ENCODE measurements around the gene EHD2.
"Not testable (repeated sequence)": the region's sequence is repeated elsewhere in the genome, so short reads cannot be mapped to it uniquely, and the experiment has no call there.

EHD2 gene

GRCh38 chr19:47713046-47714021 lies at the start of gene EHD2:
Gene EHD2, plus strand, starts transcription at chr19:47713422. Its CDS starts 3,191 bp downstream, at chr19:47716613.
- DNase-seq (ENCODE audit: insufficient read length, low spot score) (peak; percentile 72), FAIRE-seq (peak; percentile 46)

GRCh38 chr19:47663435-47663910 lies 49.7 kb upstream of the EHD2 start:
- DNase-seq (ENCODE audit: insufficient read length, low spot score) (no peak), FAIRE-seq (no peak)

DNA sequence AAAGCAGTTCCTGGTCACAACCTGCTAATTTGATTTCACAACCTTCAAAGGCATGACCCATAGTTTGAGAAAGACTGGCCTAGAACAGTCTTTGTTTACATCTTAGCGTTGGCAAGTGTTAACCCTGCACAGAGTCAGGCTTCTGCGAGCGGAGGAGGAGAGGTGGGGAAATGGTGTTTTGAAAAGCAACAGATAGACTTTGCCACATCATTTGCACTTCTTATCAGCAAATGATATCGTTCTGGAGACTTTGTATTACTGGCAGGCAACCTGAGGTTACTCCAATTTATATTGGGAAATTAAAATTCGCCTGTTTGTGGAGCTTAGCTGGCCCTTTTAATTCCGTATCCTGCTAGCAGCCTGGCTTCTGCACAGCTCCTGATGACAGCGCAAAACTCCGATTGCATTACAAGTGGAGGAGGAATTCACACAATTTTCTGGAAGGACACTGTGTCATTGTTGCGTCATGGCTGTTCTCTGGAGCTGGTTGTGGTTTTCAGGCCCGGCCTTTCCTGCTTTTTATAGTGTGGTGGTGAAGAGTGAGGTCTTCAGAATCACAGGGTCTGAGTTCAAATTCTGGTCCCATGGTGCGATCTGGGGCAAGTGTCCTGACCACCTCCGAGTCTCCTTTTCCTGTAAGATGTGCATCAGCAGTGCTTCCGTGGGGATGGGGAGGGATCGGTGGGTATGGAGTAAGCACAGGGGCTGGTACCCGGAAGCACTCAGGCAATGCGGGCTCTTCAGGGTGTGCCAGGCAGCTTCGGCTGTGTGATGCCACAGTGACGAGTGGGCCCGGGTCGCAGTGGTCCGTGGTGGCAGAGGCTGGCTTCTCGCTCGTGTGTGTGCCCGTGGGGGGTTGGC lies 49.1 kb upstream of the EHD2 start:
- FAIRE-seq = no peak
- peak; percentile 69 for DNase-seq (ENCODE audit: insufficient read length, low spot score)

DNA sequence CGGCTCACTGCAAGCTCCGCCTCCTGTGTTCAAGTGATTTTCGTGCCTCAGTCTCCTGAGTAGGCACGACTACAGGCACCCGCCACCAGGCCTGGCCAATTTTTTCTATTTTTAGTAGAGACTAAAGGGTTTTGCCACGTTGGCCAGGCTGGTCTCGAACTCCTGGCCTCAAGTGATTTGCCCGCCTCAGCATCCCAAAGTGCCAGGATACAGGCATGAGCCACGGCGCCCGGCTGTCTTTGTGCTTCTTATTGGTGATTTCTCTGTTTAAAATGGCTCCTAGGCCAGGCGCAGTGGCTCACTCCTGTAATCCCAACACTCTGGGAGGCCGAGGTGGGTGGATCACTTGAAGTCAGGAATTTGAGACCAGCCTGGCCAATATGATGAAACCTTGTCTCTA lies 44.7 kb upstream of the EHD2 start:
- FAIRE-seq; DNase-seq (ENCODE audit: insufficient read length, low spot score): not testable (repeated sequence)

DNA sequence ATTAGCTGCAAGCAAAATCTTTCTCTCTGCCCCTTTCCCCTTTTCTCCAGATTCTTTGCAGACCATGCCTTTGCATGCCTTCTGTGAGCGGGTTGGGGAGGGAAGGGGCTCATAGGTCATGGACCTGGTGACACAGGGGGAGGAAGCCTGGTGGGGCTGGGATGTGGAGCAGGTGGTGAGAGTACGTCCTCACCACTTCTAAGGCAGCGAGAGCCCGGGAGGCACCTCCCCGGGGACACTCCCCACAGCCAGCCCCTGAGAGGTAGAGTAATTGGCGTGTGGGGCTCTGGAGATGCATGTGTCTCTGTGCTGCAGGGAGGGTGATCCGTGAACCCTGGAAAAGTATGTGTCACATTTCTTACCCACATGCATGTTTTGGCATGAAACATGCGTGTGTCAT lies 42.5 kb upstream of the EHD2 start:
- FAIRE-seq = no peak

GRCh38 chr19:47671499-47671898 lies 41.7 kb upstream of the EHD2 start:
- peak; percentile 68 for FAIRE-seq
- DNase-seq (ENCODE audit: insufficient read length, low spot score) = no peak

More for the DNA sequence above, 42.5 kb upstream of the EHD2 start:
- no peak for DNase-seq (ENCODE audit: insufficient read length, low spot score)

GRCh38 chr19:47673426-47673825 lies 39.8 kb upstream of the EHD2 start:
- DNase-seq (ENCODE audit: insufficient read length, low spot score) (no peak), FAIRE-seq (no peak)

GRCh38 chr19:47674548-47674947 lies 38.7 kb upstream of the EHD2 start:
- no peak for DNase-seq (ENCODE audit: insufficient read length, low spot score)
- no peak for FAIRE-seq

DNA sequence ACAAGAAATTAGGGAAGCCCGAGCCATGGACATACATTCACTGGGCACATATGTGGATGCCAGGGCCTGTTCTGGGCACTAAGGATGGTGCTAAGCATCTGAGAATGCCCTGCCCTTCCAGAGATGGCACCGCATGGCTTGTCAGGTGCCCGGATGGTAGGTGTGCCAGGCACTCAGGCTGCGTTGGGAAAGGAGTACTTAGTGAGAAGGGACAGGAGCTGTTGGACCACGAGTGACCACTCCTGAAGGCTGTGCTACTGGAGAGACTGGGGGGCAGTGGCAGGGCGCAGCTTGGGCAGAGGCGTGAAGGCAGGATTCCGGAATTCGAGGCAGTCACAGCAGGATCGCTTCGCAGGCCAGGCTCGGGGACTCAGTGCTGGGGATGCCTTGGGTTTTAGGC lies 38.0 kb upstream of the EHD2 start:
- no peak for DNase-seq (ENCODE audit: insufficient read length, low spot score)
- FAIRE-seq = no peak

DNA sequence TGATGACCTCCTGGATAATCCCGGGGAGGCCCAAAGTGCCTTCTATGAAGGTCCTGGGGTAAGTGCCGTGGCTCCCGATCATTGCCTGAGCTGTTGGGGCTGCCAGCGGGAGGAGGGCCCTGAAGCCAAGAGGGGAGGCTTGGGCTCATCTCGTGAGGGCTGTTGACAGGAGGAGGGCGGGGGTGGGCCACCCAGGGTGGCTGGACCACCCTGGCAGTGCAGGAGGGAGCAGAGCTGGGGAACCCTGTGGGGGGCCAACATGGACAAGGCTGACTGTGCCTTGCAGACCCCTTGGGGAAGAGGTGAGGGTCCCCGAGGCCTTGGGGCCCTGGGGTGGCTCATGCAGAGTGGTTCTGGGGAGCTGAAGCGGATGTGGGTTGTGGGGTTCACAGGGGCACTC lies 37.4 kb upstream of the EHD2 start:
- FAIRE-seq = no peak
- DNase-seq (ENCODE audit: insufficient read length, low spot score) = no peak

DNA sequence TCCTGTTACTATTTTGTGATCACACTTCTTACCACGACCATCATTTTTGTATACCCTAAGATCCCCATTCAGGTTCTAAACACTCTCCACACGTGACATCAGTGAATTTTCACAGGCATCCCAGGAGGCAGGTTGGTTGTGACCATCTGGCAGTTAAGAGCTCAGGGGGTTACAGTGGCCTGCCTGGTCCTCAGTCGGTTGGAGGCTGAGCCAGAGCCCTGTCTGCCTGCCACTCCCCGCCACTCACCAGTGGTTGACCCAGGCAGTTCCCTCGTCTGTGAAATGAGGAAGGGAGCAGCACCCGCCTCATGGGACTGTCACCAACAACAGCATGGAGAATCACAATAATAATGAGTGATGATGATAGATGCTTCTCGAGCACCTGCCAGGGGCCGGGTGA lies 36.4 kb upstream of the EHD2 start:
- DNase-seq (ENCODE audit: insufficient read length, low spot score) = no peak
- FAIRE-seq = no peak

GRCh38 chr19:47679251-47679900 lies 33.8 kb upstream of the EHD2 start:
- FAIRE-seq = no peak

DNA sequence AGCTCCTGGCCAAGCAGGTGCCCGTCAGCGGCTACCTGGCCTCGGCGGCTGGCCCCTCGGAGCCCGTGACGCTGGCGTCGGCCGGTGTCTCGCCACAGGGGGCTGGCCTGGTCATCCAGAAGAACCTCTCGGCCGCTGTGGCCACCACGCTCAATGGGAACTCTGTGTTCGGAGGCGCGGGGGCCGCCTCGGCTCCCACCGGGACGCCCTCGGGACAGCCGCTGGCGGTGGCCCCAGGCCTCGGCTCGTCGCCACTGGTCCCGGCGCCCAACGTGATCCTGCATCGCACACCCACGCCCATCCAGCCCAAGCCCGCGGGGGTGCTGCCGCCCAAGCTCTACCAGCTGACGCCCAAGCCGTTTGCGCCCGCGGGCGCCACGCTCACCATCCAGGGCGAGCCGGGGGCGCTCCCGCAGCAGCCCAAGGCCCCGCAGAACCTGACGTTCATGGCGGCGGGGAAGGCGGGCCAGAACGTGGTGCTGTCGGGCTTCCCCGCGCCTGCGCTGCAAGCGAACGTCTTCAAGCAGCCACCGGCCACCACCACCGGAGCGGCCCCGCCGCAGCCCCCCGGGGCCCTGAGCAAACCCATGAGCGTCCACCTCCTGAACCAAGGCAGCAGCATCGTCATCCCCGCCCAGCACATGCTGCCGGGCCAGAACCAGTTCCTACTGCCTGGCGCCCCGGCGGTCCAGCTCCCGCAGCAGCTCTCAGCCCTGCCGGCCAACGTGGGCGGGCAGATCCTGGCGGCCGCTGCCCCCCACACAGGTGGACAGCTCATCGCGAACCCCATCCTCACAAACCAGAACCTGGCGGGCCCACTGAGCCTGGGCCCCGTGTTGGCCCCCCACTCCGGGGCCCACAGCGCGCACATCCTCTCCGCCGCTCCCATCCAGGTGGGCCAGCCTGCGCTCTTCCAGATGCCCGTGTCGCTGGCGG lies 33.0 kb upstream of the EHD2 start:
- FAIRE-seq = no peak
- DNase-seq (ENCODE audit: insufficient read length, low spot score) = no peak

More at GRCh38 chr19:47679251-47679900, 33.8 kb upstream of the EHD2 start:
- DNase-seq (ENCODE audit: insufficient read length, low spot score) = no peak

DNA sequence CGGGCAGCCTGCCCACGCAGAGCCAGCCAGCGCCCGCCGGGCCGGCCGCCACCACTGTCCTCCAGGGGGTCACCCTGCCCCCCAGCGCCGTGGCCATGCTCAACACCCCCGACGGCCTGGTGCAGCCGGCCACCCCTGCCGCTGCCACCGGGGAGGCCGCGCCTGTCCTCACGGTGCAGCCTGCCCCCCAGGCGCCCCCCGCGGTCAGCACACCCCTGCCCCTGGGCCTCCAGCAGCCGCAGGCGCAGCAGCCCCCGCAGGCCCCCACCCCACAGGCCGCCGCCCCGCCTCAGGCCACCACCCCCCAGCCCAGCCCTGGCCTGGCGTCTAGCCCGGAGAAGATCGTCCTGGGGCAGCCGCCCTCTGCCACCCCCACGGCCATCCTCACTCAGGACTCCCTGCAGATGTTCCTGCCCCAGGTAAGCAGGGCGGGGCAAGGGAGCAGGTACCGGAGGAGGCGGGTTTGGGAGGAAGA lies 32.3 kb upstream of the EHD2 start:
- FAIRE-seq (no peak), DNase-seq (ENCODE audit: insufficient read length, low spot score) (no peak)

GRCh38 chr19:47681388-47681787 lies 31.8 kb upstream of the EHD2 start:
- peak; percentile 13 for FAIRE-seq
- DNase-seq (ENCODE audit: insufficient read length, low spot score) = no peak

GRCh38 chr19:47681936-47682335 lies 31.3 kb upstream of the EHD2 start:
- FAIRE-seq = no peak
- no peak for DNase-seq (ENCODE audit: insufficient read length, low spot score)

GRCh38 chr19:47682939-47683338 lies 30.3 kb upstream of the EHD2 start:
- FAIRE-seq (no peak), DNase-seq (ENCODE audit: insufficient read length, low spot score) (no peak)

DNA sequence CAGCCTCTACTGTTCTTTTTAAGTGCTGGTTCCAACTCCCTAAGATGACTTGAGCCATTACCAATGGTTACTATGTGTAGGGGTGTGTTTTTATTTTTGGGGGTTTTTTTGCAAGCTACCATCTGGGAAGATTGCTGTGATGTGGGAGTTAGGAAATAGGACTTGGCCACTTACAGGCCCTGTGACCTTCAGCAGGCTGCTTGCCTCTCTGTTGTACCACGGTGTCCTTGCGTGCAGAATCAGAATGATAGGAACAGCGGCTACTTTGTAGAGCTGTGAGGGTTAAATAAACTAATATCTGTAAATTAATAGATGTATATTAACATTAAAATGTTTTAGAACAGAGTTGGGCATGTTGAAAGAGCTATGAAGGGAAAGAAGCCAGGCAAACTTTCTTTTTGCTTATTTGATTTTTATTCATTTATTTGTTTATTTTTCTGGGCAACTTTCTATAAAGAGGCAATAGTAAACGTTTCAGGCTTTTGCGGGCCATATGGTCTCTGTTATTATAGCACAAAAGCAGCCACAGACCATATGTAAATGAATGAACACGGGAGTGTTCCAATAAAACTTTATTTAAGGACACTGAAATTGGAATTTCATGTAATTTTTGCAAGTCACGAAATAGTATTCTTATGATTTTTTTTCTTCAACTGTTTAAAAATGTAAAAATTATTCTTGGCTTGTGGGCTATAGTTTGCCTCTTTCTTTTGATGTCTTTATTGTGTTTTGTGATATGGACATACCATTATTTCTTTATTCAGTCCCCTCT lies 26.4 kb upstream of the EHD2 start:
- FAIRE-seq = no peak
- DNase-seq (ENCODE audit: insufficient read length, low spot score) = no peak

DNA sequence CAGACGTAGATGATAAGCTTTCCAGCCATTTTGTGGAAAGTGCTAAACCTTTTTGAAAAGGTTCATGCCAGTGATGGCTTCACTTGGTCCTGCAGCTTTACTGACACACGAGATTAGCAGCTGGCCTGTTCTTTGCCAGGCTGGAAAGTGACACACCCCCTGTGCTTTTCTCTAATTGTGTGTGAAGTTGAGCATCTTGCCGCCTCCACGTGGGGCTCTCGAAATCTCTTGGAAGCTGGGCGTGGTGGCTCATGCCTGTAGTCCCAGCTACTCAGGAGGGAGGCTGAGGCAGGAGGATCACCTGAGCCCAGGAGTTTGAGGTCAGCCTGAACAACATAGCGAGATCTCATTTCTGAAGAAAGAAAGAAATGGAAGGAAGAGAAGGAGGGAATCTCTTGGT lies 25.3 kb upstream of the EHD2 start:
- DNase-seq (ENCODE audit: insufficient read length, low spot score) = no peak
- FAIRE-seq = no peak
